ENCODE results near the gene FLT1.

- TF ChIP-seq, protein P1, sequence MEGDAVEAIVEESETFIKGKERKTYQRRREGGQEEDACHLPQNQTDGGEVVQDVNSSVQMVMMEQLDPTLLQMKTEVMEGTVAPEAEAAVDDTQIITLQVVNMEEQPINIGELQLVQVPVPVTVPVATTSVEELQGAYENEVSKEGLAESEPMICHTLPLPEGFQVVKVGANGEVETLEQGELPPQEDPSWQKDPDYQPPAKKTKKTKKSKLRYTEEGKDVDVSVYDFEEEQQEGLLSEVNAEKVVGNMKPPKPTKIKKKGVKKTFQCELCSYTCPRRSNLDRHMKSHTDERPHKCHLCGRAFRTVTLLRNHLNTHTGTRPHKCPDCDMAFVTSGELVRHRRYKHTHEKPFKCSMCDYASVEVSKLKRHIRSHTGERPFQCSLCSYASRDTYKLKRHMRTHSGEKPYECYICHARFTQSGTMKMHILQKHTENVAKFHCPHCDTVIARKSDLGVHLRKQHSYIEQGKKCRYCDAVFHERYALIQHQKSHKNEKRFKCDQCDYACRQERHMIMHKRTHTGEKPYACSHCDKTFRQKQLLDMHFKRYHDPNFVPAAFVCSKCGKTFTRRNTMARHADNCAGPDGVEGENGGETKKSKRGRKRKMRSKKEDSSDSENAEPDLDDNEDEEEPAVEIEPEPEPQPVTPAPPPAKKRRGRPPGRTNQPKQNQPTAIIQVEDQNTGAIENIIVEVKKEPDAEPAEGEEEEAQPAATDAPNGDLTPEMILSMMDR (IDR thresholded peaks at IDR 0.05) = no peak
- TF ChIP-seq POLR2A (IDR thresholded peaks at IDR 0.05; ENCODE audit: low read depth) (no peak), EP300 (IDR thresholded peaks at IDR 0.05) (no peak)
Observed at GRCh38 chr13:28538932-28539331, 44.0 kb upstream of the FLT1 start.

All from esophagus muscularis mucosa (tissue), 4 donors.